ENCODE data around the gene DUSP15.

Gene DUSP15

GRCh38 chr20:31819083-31819784, 51.1 kb downstream of the DUSP15 start, which contains the start of gene MYLK2:
MYLK2 (plus strand) TSS chr20:31819356; CDS start chr20:31819581, 225 bp downstream.
- no peak within 1 kb of the TSS for H3K4me3 ChIP-seq (replicated peaks; ENCODE audit: insufficient read depth, low read length)
- TF ChIP-seq SPI1 (IDR thresholded peaks at IDR 0.05; ENCODE audit: borderline replicate concordance, low read depth) (no peak), CTCF (IDR thresholded peaks at IDR 0.05; ENCODE audit: insufficient read depth, low read length) (no peak), POLR2AphosphoS5 (IDR thresholded peaks at IDR 0.05; ENCODE audit: low read depth) (no peak), GABPA (IDR thresholded peaks at IDR 0.05; ENCODE audit: low read depth) (no peak), REST (IDR thresholded peaks at IDR 0.05; ENCODE audit: insufficient replicate concordance, low read depth) (no peak)
- DNase-seq (ENCODE audit: low read depth in 1 of 2, low spot score in 1 of 2) = no peak
- no peak within 1 kb of the TSS for H3K27ac ChIP-seq (replicated peaks)
- no peaks in the 10 kb centered on the region for H3K27me3 ChIP-seq (ENCODE audit: insufficient read depth, poor library complexity, severe bottlenecking)

GRCh38 chr20:31818376-31818908, 51.9 kb downstream of the DUSP15 start:
- H3K27ac ChIP-seq (replicated peaks) = no peak overlapping the region
- H3K4me3 ChIP-seq (replicated peaks; ENCODE audit: insufficient read depth, low read length) = no peak overlapping the region
- no peaks in the 10 kb centered on the region for H3K27me3 ChIP-seq (ENCODE audit: insufficient read depth, poor library complexity, severe bottlenecking)
- no peak for DNase-seq (ENCODE audit: low read depth in 1 of 2, low spot score in 1 of 2)
- TF ChIP-seq CTCF (IDR thresholded peaks at IDR 0.05; ENCODE audit: insufficient read depth, low read length) (no peak), SPI1 (IDR thresholded peaks at IDR 0.05; ENCODE audit: borderline replicate concordance, low read depth) (no peak), POLR2AphosphoS5 (IDR thresholded peaks at IDR 0.05; ENCODE audit: low read depth) (no peak), GABPA (IDR thresholded peaks at IDR 0.05; ENCODE audit: low read depth) (no peak), REST (IDR thresholded peaks at IDR 0.05; ENCODE audit: insufficient replicate concordance, low read depth) (no peak)

- Histone ChIP-seq H3K27me3 (ENCODE audit: insufficient read depth, poor library complexity, severe bottlenecking) (no peaks in the 10 kb centered on the region), H3K27ac (replicated peaks) (no peak overlapping the region), H3K4me3 (replicated peaks; ENCODE audit: insufficient read depth, low read length) (no peak overlapping the region)
- TF ChIP-seq REST (IDR thresholded peaks at IDR 0.05; ENCODE audit: insufficient replicate concordance, low read depth) (no peak), POLR2AphosphoS5 (IDR thresholded peaks at IDR 0.05; ENCODE audit: low read depth) (no peak), SPI1 (IDR thresholded peaks at IDR 0.05; ENCODE audit: borderline replicate concordance, low read depth) (no peak), CTCF (IDR thresholded peaks at IDR 0.05; ENCODE audit: insufficient read depth, low read length) (no peak), GABPA (IDR thresholded peaks at IDR 0.05; ENCODE audit: low read depth) (no peak)
- DNase-seq (ENCODE audit: low read depth in 1 of 2, low spot score in 1 of 2) = no peak
Observed at GRCh38 chr20:31817461-31817860, 52.9 kb downstream of the DUSP15 start.

All from HL-60 (cell line).